GM18505 (cell line): ENCODE measurements around the gene NHEJ1.

ENCODE experiments used
- ATAC-seq: cut with Tn5 transposase; IDR thresholded peaks from one replicate; pipeline ENCODE4 v1.9.1; 2021; ENCODE audit not compliant: unreplicated experiment
- POLR2A ChIP-seq: IDR thresholded peaks from 4 replicates; pipeline ENCODE4 v1.6.1; 2011; ENCODE audit warnings: borderline replicate concordance; ENCODE audit not compliant: insufficient read depth, insufficient read length; ENCODE audit errors: extremely low read depth

NHEJ1 gene

DNA sequence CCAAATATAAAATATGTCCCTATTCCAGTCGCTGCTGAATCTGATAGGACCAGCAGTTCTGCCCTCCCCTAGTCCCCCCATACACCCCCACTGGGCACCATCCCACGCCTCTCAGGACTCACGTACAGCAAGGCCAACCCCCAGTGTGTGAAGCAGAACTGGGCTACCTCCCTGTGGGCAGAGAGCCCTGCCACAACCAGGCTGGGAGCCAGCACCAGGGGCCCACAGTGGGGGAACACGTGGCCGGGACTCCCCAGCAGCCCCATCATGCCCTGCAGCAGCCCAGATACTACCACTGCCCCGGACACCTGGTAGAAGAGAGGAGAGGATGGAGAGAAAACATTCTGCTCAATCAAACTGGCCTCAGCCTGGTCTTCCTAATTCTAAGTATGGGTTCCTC lies 7.9 kb upstream of the NHEJ1 start:
- ATAC-seq: no peak

GRCh38 chr2:219167997-219168396 lies 7.4 kb upstream of the NHEJ1 start:
- no peak for ATAC-seq
- no peak for TF ChIP-seq POLR2A

More for the DNA sequence above, 7.9 kb upstream of the NHEJ1 start:
- TF ChIP-seq POLR2A: no peak

DNA sequence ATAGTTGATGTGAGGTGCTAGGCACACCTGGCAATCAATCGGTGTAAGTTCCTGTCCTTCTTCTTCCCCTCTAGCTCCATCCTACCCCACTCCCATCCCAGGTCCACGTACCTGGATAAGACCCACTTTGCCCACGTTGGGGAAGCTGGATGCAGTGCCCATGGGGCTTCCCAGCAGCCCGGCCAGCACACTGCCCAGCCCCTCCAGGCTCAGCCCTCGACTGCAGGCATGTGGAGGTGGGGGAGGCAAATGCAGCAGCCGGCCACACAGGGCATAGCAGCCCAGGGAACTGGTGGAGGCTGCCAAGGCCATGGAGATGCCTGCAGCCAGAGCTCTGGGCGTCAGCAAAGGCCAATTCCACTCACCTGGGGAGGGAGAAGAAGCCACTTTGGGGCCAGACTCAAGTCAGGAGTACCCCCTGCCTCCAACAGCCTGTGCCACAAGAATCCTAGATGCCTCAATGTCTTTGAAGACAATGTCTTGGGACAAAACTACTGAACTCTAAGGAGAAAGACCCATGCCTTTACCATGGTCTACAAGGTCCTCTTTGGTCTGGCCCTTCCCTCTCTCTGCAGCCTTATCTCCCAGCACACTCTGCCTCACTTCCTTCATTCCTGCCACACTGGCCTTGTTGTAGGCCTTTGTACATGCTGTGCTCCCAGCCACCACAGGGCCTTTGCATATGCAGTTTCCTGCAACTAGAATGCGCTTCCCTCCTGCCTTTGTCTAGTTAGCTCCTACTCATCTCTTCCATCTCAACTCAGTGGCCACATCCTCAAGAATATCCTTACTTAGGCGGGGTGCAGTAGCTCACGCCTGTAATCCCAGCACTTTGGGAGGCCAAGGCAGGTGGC lies 4.7 kb upstream of the NHEJ1 start:
- ATAC-seq: no peak
- no peak for TF ChIP-seq POLR2A

DNA sequence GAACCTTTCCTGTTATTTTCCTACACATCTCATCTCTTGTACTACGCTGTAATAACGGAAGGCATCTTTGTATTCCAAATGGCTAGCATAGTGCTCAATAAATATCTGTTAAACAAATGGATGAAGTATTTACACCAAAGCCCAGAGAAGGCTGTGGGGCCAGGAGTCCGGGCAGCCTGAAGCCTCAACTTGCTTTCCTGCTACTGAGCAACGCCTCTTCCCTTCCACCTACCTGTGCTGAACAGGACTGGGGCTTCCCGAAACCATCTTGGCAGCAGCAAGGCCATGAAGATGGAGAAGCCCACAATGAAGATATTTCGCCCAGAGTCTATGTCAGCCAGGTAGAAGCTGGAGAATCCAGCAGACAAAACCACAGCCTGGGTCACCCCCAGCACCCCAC lies 2.5 kb upstream of the NHEJ1 start:
- no peak for TF ChIP-seq POLR2A
- ATAC-seq: no peak

DNA sequence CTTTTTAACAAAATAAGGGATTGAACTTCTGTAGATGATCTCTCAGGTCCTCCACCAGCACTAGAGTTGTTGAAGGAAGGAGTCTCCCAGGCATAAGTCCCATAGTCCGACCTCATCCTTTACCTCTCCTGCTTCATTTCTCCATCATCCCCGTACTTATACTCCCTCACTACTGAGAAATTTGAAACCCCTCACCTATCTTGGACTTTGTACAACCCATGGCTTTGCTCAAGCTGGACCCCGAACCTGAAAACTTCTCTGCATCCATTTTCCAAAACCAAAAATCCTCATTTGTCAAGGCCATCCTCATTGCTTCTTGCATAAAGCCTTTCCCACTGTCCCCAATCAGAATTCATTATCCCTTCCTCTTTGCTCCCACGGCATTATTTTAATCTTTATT lies 482 bp upstream of the NHEJ1 start:
- ATAC-seq: no peak
- no peak for TF ChIP-seq POLR2A

- ATAC-seq: no peak
Measured at GRCh38 chr2:219159771-219160185, 837 bp downstream of the NHEJ1 start.

DNA sequence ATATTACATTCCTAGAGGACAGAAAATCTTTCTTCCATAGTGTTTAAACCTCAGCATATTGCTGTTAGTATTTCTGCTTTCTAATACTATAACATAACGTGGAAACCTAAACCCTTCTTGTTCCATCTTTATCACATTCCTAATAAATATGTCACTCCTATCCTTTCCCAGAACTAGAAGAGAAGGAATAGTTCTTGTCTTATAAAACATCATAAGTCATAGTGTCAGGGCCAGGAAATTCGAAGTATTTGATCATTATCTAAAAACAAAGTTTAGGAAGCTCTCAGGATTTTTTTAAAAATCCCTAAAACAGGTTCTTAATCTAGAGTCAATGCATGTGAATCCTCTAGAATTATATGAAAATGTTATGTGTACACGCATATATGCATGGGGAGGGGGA lies 2.0 kb downstream of the NHEJ1 start:
- no peak for TF ChIP-seq POLR2A
- no peak for ATAC-seq

More at GRCh38 chr2:219159771-219160185, 837 bp downstream of the NHEJ1 start:
- no peak for TF ChIP-seq POLR2A

GRCh38 chr2:219158025-219158424 lies 2.6 kb downstream of the NHEJ1 start:
- no peak for TF ChIP-seq POLR2A

GRCh38 chr2:219157396-219157795 lies 3.2 kb downstream of the NHEJ1 start:
- no peak for TF ChIP-seq POLR2A
- no peak for ATAC-seq

More at GRCh38 chr2:219158025-219158424, 2.6 kb downstream of the NHEJ1 start:
- ATAC-seq: no peak

- no peak for ATAC-seq
Measured at GRCh38 chr2:219155054-219155644, 5.5 kb downstream of the NHEJ1 start.

GRCh38 chr2:219149667-219150066 lies 10.9 kb downstream of the NHEJ1 start:
- ATAC-seq: no peak
- no peak for TF ChIP-seq POLR2A

More at GRCh38 chr2:219155054-219155644, 5.5 kb downstream of the NHEJ1 start:
- TF ChIP-seq POLR2A: no peak

DNA sequence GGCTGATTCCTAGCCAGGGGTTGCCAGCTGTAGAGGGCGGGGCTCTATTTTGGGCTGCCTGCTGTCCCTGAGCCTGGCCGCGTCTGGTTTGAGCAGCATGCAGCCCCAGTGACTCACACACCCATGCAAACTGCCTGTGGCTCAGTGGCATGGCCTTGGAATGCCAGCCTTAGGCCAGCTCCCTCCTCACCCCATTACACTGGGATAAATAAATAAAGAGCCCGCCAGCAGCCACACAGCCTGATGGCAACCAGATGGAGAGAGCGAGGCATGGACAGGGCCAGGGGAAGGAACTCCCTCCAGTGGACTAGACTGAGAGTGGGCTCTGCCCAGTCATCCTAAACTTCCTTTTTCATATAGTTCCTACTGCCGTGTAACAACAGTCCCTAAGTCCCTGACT lies 18.3 kb downstream of the NHEJ1 start:
- no peak for ATAC-seq

GRCh38 chr2:219140722-219141121 lies 19.9 kb downstream of the NHEJ1 start:
- ATAC-seq: no peak
- no peak for TF ChIP-seq POLR2A

More for the DNA sequence above, 18.3 kb downstream of the NHEJ1 start:
- no peak for TF ChIP-seq POLR2A

GRCh38 chr2:219133976-219134375 lies 26.6 kb downstream of the NHEJ1 start:
- no peak for ATAC-seq

More at GRCh38 chr2:219133976-219134375, 26.6 kb downstream of the NHEJ1 start:
- TF ChIP-seq POLR2A: no peak
